Caco-2 (cell line): ENCODE results near the gene NCF4. TPM values are rescaled to one million over a fixed set of nuclear protein-coding genes. Genes with fewer than 3 reads are reported as not detected.

Source experiments
- BruUV-seq: library from RNA; stranded (reverse); fragments of 400-500 nt; replicated peaks from 2 replicates; lab custom pipeline; 2021; lab: Mats Ljungman, UMichigan
- CTCF ChIA-PET: fragments of 300-600 bp; sonication (Branson Sonifier 250); formaldehyde crosslinking; loops from one replicate; lab custom pipeline; 2022; ENCODE audit warnings: antibody characterized with exemption; lab: Charles Lee
- POLR2A ChIA-PET: fragments of 300-600 bp; sonication (Branson Sonifier 250); formaldehyde crosslinking; loops from one replicate; lab custom pipeline; 2022; ENCODE audit warnings: antibody characterized with exemption; lab: Charles Lee
- DNase-seq, 2 experiments: peaks; one replicate each; pipeline versions ENCODE4 v3.0.0 to v3.0.0-alpha.2; 2020 to 2022
- H3K27me3 ChIP-seq: replicated peaks from 2 replicates; pipeline ENCODE4 v1.6.0; 2011; ENCODE audit warnings: low read length; ENCODE audit not compliant: control insufficient read depth, insufficient read depth
- H3K36me3 ChIP-seq: 2 replicates; pipeline ENCODE4 v1.5.1; 2011; ENCODE audit warnings: low read length; ENCODE audit not compliant: control insufficient read depth, insufficient read depth
- H3K4me1 ChIP-seq: fragments of 250-450 bp; sonication (Bioruptor Pico); 2 replicates; pipeline ENCODE4 v1.5.1; 2020; ENCODE audit warnings: mild to moderate bottlenecking
- H3K4me3 ChIP-seq: 2 replicates; pipeline ENCODE4 v1.5.1; 2011; ENCODE audit warnings: low read depth, mild to moderate bottlenecking, control low read depth, low read length
- H3K9me3 ChIP-seq: fragments of 250-450 bp; sonication (Bioruptor Pico); 2 replicates; pipeline ENCODE4 v1.5.1; 2020; ENCODE audit warnings: mild to moderate bottlenecking, moderate library complexity
- H3K27ac Mint-ChIP-seq: one replicate; pipeline ENCODE4 v1.8.0; 2022; ENCODE audit warnings: mixed read lengths; ENCODE audit not compliant: unreplicated experiment
- H3K27me3 Mint-ChIP-seq: one replicate; pipeline ENCODE4 v1.8.0; 2022; ENCODE audit warnings: mixed read lengths; ENCODE audit not compliant: insufficient read depth, unreplicated experiment
- H3K36me3 Mint-ChIP-seq: one replicate; pipeline ENCODE4 v1.8.0; 2022; ENCODE audit warnings: mild to moderate bottlenecking, mixed read lengths; ENCODE audit not compliant: insufficient read depth, unreplicated experiment
- H3K4me1 Mint-ChIP-seq: one replicate; pipeline ENCODE4 v1.8.0; 2022; ENCODE audit warnings: low read depth, mixed read lengths; ENCODE audit not compliant: unreplicated experiment
- H3K4me3 Mint-ChIP-seq: one replicate; pipeline ENCODE4 v1.8.0; 2022; ENCODE audit warnings: mild to moderate bottlenecking, moderate library complexity, mixed read lengths; ENCODE audit not compliant: unreplicated experiment
- H3K9me3 Mint-ChIP-seq: one replicate; pipeline ENCODE4 v1.8.0; 2022; ENCODE audit warnings: mixed read lengths; ENCODE audit not compliant: unreplicated experiment
- CTCF ChIP-seq, 2 experiments: fragments of 200-600 bp in 1 of 2; IDR thresholded peaks; 1 replicate in 1 of 2; 2 replicates in 1 of 2; pipeline versions ENCODE4 v1.5.1 to v1.8.0; 2011 to 2022; ENCODE audit warnings: antibody characterized with exemption in 1 of 2, control low read depth in 1 of 2, inconsistent platforms in 1 of 2, low read depth in 1 of 2, low read length in 1 of 2, mild to moderate bottlenecking in 1 of 2, moderate library complexity in 1 of 2; ENCODE audit not compliant: insufficient read depth in 1 of 2, severe bottlenecking in 1 of 2, unreplicated experiment in 1 of 2
- intact Hi-C: fragments of 100-400 bp; cut with micrococcal nuclease; formaldehyde crosslinking; loops from one replicate; pipeline ENCODE4 v1.10.0; 2022; ENCODE audit not compliant: unreplicated experiment
- total RNA-seq: library from RNA; stranded (reverse); gene quantifications from 2 replicates; pipeline ENCODE4 v1.2.3, GENCODE V29; 2022

NCF4 gene
- total RNA-seq, 1 experiment from 2014 or later = not detected

GRCh38 chr22:36830601-36831000, 30.2 kb upstream of the NCF4 start:
- H3K27me3 Mint-ChIP-seq = peaks cover 6% of the 10 kb centered on the region
- Histone ChIP-seq H3K27me3 (peaks cover 1% of the 10 kb centered on the region; the same call in 1 of the 2 replicates), H3K4me1 (no peaks in the 10 kb centered on the region), H3K4me3 (no peak overlapping the region), H3K36me3 (no peaks in the 10 kb centered on the region), H3K9me3 (no peaks in the 10 kb centered on the region)
- H3K4me1 Mint-ChIP-seq = no peaks in the 10 kb centered on the region
- no peak overlapping the region for H3K4me3 Mint-ChIP-seq
- H3K27ac Mint-ChIP-seq = no peak overlapping the region
- intact Hi-C loops = no loop called here
- ChIA-PET CTCF (no interaction called here), POLR2A (no interaction called here)
- no peaks in the 10 kb centered on the region for H3K9me3 Mint-ChIP-seq
- H3K36me3 Mint-ChIP-seq = no peaks in the 10 kb centered on the region
- no TSS peak for BruUV-seq
- no peak for TF ChIP-seq CTCF (IDR thresholded peaks at IDR 0.05; ENCODE audit: insufficient read depth in 1 of 2, low read depth in 1 of 2, low read length in 1 of 2, severe bottlenecking in 1 of 2, unreplicated experiment in 1 of 2)
- DNase-seq = no peak

- Mint-ChIP-seq H3K9me3 (no peaks in the 10 kb centered on the region), H3K36me3 (no peaks in the 10 kb centered on the region), H3K27ac (no peak overlapping the region), H3K4me3 (no peak overlapping the region), H3K27me3 (peaks cover 6% of the 10 kb centered on the region), H3K4me1 (no peaks in the 10 kb centered on the region)
- no peaks in the 10 kb centered on the region for H3K9me3 ChIP-seq
- H3K4me1 ChIP-seq = no peaks in the 10 kb centered on the region
- ChIA-PET POLR2A (no interaction called here), CTCF (interaction anchor here (0.6 kb wide), 1 partner anchor 19 kb away, joined by 6 read pairs; no protein-coding TSS in a partner anchor)
- intact Hi-C loops = no loop called here
- no peaks in the 10 kb centered on the region for H3K36me3 ChIP-seq
- H3K4me3 ChIP-seq = no peak overlapping the region
- BruUV-seq = no TSS peak
- H3K27me3 ChIP-seq = peaks cover 1% of the 10 kb centered on the region; the same call in 1 of the 2 replicates
- no peak for DNase-seq
- TF ChIP-seq CTCF (IDR thresholded peaks at IDR 0.05; ENCODE audit: insufficient read depth in 1 of 2, low read depth in 1 of 2, low read length in 1 of 2, severe bottlenecking in 1 of 2, unreplicated experiment in 1 of 2) = no peak
These were observed 29.6 kb upstream of the NCF4 start for GRCh38 chr22:36831206-36831605.

- no peaks in the 10 kb centered on the region for H3K36me3 Mint-ChIP-seq
- H3K27me3 ChIP-seq = peaks cover 1% of the 10 kb centered on the region; the same call in 1 of the 2 replicates
These were observed 29.1 kb upstream of the NCF4 start for GRCh38 chr22:36831717-36832116.

More at GRCh38 chr22:36831717-36832116, 29.1 kb upstream of the NCF4 start:
- H3K4me3 Mint-ChIP-seq = no peak overlapping the region
- no peak overlapping the region for H3K27ac Mint-ChIP-seq
- no peak for TF ChIP-seq CTCF (IDR thresholded peaks at IDR 0.05; ENCODE audit: insufficient read depth in 1 of 2, low read depth in 1 of 2, low read length in 1 of 2, severe bottlenecking in 1 of 2, unreplicated experiment in 1 of 2)
- no peaks in the 10 kb centered on the region for H3K36me3 ChIP-seq
- intact Hi-C loops = no loop called here
- no peak for DNase-seq
- no peaks in the 10 kb centered on the region for H3K4me1 Mint-ChIP-seq
- H3K4me3 ChIP-seq = no peak overlapping the region
- no peaks in the 10 kb centered on the region for H3K4me1 ChIP-seq
- no TSS peak for BruUV-seq
- H3K9me3 ChIP-seq = no peaks in the 10 kb centered on the region
- H3K9me3 Mint-ChIP-seq = no peaks in the 10 kb centered on the region
- ChIA-PET POLR2A (no interaction called here), CTCF (interaction anchor here (0.6 kb wide), 1 partner anchor 18 kb away, joined by 6 read pairs; no protein-coding TSS in a partner anchor)
- H3K27me3 Mint-ChIP-seq = peaks cover 6% of the 10 kb centered on the region
